HG02610 (cell line): ENCODE measurements around the gene CHRND.

ENCODE experiments used
- ATAC-seq: cut with Tn5 transposase; IDR thresholded peaks from one replicate; pipeline ENCODE4 v1.9.1; 2021; ENCODE audit warnings: mild to moderate bottlenecking, moderate library complexity; ENCODE audit not compliant: unreplicated experiment

The CHRND gene

DNA sequence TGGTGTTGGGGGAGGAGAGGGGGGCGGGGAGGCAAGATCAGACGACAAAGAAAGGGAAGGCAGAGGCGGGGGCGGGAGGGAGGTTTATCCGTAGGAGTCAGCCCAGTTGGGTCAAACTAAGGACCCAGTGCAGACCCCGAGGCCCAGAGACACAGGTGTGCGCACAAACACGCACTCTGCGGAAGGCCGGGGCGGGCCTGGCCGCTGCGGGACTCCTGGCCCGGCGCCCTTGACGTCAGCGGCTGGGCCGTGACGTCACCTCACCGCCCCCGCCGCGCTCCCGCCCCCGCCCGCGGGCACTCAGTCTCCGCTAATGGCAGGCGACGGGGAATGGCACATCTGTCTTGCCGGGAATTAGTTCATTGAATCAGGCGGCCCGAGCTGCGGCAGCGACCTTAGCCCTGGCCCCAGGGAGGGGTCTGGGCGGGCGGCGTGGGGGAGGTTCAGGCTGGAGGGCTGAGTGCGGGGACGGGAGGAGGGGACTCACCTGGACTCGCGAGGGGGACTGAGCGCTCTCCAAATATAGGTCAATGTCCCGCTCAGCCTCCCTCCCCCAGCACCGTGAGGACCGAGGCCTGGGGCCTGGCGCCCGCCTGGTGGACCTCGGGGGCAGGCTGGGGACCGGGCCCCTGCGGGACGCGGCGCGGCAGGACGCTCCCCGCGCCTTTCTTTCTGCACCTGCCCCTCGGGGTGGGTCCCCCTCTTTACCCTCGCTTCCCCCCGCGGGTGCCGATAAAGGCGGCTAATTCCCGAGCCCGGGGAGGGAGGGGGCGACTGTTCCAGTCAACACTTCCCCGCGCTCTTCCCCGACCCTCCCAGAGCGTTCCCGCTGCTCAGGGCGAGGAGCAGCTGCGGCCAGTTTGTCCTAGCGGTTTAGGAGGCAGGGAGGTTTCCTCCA, 22.8 kb upstream of the CHRND start:
- no peak for ATAC-seq

DNA sequence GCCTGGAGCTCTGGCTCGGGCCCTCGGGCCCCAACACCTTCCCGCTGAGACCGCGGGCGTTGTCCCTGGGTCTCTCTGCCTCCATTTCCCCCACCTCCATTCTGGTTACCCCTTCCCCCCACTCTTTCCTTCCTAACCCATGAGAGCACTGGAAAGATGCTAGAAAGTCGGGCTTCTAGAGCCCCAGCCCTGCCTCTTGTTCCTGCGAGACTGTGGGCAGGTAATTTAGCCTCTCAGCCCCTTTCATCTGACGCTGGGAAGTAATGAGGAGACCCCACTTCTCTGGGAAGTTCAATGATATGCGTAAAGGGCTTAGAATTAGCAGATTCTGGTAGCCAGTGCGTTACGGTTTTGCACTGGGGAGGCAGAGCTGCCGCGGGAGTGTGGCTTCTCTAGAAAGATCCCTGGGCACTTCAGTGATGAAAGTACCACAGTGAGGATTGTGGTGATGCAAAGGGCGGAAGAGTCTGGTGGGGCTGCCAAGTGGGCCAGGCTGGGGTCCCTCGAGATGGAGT, 22.1 kb upstream of the CHRND start:
- ATAC-seq = no peak

DNA sequence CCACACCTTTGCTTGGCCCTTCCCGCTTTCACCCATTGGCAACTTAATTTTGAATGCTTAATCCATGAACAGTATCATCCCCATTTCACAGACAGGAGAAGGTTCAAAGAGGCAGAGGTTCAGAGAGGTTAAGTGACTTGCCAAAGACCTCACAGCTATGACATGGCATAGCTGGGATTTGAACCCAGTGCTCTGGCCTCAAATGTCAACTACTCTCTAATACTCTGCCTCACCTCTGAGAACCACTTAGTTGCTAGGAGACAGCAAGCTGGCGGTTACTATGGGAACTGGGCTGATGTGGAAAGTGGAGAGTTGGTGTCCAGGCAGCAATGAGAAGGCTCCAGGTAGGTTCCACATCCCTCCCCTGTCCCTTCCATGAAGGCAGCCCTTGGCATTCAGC, 21.5 kb upstream of the CHRND start:
- ATAC-seq = no peak

GRCh38 chr2:232505856-232506255, 20.1 kb upstream of the CHRND start:
- ATAC-seq = no peak

- no peak for ATAC-seq
Measured at GRCh38 chr2:232506709-232507108, 19.3 kb upstream of the CHRND start.

DNA sequence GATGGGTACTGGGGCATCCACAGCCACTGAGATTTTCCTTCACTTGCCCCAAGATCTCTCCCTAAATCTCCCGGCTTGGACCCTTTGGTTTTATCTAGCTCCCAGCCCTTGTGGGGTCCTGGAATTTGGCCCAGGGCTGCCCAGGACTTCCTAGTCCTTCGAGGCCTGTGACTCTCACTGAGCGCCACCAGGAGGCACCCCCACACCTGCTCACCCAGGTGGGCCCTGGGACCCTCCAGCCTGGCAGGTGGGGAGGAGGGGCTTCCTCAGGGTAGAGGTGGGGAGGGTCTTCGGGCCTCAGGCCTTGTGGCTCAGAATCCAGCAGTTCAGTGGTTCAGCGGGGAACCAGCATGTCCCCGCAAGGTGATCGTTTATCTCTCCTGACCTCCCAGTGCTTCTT, 17.7 kb upstream of the CHRND start:
- ATAC-seq = no peak

DNA sequence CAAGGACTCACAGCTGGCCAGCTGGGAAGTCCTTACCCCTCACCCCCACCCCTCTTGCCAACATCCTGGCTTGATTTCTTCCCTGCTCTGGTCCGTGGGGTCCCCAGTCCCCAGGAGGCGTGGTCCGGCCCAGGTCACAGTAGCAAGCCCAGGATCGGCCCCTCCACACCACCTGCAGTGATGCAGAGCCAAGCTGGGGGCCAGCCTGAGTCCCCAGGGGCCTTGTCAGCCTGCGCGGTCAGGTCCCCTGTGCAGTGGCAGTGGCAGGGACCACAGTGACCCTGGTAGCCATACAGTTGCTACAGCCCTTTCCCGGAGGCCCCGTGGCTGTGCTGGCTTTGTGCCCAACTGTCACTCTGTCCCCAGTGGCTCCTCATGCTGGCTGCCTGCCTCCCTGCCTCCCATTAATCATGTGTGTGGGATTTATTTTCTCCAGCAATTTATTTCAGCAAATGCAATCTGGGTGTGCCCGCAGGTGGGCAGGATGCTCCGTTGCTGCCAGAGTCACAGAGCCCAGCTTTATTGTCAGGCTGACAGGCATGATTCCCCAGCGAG, 14.5 kb upstream of the CHRND start:
- no peak for ATAC-seq

DNA sequence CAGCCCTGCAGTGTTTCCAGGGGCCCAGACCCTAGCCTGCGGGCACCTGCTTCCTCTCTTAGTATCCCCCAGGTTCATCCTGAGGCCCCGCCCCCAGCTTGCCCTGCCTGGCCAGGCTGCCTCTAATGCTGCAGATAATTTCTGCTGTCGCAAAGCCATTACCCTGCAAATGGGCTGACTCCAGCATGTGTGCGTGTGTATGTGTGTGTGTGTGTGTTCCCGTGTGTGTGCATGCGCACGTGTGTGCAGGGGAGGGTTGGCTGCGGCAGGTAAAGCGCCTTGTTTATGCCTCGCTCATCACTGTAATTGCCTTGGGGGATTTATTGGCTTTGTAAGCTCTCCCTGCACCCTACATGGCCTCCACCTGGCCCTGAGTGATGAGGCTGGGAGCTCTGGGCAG, 13.4 kb upstream of the CHRND start:
- ATAC-seq = no peak

DNA sequence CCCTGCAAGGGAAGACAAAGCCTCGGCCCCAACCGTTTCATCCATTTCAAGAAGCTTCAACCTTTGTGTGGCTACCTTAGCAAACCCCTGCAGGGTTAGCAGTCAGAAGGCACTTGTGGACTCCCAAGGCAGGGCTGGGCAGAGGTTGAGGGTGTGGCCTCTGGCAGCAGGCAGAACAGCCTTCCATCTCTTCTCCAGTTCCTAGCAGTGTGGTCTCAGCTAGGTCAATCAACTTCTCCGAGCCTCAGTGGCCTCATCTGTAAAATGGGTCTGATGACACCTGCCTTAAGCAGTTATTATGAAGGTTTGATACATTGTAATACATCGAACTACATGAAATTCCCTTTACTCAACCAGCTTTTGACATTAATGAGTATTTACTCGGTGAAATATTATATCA, 12.6 kb upstream of the CHRND start:
- ATAC-seq = no peak

DNA sequence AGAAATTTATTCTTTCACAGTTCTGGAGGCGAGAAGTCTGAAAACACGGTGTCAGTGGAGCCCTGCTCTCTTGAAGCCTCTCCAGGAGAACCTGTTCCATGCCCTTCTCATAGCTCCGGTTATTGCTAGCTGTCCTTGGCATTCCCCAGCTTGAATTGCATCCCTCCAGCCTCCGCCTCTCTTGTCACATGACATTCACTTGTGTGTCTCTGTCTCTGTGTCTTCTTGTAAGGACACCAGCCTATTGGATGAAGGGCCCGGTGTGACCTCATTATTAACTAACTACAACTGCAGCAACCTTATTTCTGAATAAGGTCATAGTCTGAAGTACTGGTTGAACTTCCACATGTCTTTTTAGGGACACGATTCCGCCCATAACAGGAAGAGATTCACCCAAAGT, 10.3 kb upstream of the CHRND start:
- no peak for ATAC-seq

DNA sequence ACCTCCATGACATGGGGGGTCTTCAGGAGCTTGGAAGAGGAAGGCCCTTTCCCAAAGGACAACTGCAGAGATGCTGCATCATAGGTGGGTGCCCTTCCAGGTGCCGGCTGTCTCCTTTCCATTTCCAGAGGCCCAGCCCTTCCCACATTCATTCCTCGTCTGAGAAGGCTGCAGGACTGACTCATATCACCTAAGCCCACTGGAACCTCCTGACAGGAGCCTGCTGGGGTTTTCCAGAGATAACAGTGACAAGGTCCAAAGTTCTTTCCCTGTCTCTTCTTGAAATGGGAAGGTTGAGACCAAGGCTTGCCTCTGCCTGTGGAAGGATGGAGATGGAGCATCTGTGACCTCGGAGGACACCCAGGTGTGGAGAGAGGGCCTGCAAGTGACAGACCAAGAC, 9.4 kb upstream of the CHRND start:
- no peak for ATAC-seq

DNA sequence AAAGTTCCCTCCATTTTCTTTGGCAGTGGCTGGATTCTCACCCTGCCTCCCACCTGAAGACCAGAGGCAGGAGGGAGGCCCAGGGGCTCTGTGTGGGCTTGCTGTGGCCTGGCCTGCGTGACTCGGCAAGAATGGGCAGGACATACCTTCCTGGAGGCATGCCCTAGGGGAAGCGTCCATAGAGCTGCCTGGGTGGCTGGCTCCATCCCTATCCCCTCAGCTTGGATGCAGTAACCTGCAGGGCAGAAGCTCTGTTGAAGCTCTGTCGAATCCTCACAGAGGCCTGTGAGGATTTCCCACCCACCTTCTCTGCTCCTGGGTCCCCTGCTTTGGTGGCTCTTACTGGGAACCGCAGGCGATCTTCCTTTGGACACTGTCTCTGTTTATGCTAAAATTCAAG, 7.1 kb upstream of the CHRND start:
- no peak for ATAC-seq

GRCh38 chr2:232519581-232520438, 6.2 kb upstream of the CHRND start, which contains the start of gene PRSS56:
Gene PRSS56 (plus strand): TSS chr2:232520388. CDS start chr2:232520599, 211 bp downstream.
- no peak for ATAC-seq

- no peak for ATAC-seq
Measured at GRCh38 chr2:232520489-232520888, 5.5 kb upstream of the CHRND start.

DNA sequence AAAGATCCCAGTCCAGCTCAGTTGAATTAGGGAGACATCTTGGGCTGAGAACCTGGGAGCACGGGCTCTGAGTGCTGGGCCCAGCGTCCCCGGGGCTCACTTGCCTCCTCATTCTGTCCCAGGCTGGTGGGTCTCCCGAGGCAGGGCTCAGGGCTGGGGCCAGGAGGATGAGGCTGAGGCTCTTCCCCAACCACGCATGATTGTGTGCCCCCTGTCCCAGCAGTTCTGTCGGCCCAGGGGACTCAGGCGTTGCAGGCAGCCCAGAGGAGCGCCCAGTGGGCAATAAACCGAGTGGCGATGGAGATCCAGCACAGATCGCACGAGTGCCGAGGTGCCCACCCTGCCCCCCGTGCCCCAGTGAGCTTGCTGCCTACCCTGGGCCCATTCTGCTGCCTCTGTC, 4.9 kb upstream of the CHRND start:
- ATAC-seq = no peak

DNA sequence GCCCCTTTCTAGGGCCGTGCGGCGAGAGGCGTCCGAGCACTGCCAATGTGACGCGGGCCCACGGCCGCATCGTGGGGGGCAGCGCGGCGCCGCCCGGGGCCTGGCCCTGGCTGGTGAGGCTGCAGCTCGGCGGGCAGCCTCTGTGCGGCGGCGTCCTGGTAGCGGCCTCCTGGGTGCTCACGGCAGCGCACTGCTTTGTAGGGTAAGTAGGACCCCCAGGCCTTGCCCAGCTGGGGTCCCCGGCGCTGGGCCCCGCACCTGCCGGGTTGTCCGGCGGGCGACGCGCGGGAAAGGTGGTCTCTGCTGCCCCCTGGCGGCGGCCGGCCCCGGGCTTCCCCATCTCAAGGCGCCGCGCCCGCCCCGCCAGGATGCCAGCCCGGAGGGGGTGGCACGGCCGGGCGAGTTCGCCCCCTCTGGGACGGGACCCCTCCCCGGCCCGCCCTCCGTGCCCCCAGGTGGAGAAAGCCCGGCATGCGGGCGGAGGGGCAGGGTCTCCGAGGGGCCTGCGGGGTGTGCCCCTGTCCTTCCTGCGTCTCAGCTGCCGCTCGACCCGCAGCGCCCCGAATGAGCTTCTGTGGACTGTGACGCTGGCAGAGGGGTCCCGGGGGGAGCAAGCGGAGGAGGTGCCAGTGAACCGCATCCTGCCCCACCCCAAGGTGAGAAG, 3.9 kb upstream of the CHRND start:
- no peak for ATAC-seq

GRCh38 chr2:232522623-232523401, 3.1 kb upstream of the CHRND start:
- ATAC-seq = no peak

DNA sequence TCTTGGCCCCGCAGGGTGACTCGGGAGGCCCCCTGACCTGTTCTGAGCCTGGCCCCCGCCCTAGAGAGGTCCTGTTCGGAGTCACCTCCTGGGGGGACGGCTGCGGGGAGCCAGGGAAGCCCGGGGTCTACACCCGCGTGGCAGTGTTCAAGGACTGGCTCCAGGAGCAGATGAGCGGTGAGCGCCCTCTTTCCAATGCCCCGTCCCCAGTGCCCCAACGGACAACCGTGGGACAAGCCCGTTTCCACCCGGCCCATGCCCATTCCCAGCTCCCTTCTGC, 2.6 kb upstream of the CHRND start:
- ATAC-seq = no peak

DNA sequence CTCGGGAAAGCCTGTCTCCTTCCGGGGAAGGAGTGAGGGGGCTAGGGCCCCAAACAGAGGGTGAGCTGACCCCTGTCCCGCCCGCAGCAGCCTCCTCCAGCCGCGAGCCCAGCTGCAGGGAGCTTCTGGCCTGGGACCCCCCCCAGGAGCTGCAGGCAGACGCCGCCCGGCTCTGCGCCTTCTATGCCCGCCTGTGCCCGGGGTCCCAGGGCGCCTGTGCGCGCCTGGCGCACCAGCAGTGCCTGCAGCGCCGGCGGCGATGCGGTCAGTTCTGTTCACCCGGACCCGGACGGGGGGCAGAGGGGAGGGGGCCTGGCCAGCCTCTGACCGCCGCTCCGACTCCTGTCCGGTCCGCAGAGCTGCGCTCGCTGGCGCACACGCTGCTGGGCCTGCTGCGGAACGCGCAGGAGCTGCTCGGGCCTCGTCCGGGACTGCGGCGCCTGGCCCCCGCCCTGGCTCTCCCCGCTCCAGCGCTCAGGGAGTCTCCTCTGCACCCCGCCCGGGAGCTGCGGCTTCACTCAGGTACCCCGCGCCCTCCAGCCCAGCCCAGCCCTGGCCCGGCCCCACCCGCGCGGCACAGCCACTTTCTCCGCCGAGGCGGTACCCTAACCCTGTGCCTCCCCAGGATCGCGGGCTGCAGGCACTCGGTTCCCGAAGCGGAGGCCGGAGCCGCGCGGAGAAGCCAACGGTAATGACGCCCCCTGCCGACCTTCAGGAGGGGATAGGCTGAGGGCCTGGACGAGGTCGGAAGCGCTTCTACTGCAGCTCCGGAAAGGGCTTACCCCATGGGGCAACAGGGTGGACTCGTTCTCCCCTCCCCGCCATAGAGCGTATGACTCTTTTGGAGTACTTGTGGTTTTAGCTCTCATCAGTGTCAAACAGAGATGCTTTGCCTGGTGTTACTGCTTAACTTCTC, 2.0 kb upstream of the CHRND start:
- ATAC-seq = no peak
